GM06990 (cell line): ENCODE results near the gene RHCE.
"Not testable (repeated sequence)": the region's sequence is repeated elsewhere in the genome, so short reads cannot be mapped to it uniquely, and the experiment has no call there.

Experiments
- DNase-seq: peaks from one replicate; pipeline ENCODE4 v3.0.0-alpha.2; 2011; ENCODE audit not compliant: insufficient read length; ENCODE audit errors: extremely low read depth
- H3K27me3 ChIP-seq: replicated peaks from 2 replicates; pipeline ENCODE4 v1.6.0; 2011; ENCODE audit warnings: low read length; ENCODE audit not compliant: control insufficient read depth, insufficient read depth
- H3K36me3 ChIP-seq: 2 replicates; pipeline ENCODE4 v1.5.1; 2011; ENCODE audit warnings: low read length; ENCODE audit not compliant: control insufficient read depth, insufficient read depth
- H3K4me3 ChIP-seq: replicated peaks from 2 replicates; pipeline ENCODE4 v1.5.1; 2011; ENCODE audit warnings: low read depth, mild to moderate bottlenecking, control low read depth, low read length
- TF ChIP-seq, protein P1 (sequence below): IDR thresholded peaks from 2 replicates; pipeline ENCODE4 v1.5.1; 2011; ENCODE audit warnings: low read length, control low read depth, mild to moderate bottlenecking, inconsistent platforms; ENCODE audit not compliant: insufficient read depth, poor library complexity, severe bottlenecking

Gene RHCE

DNA sequence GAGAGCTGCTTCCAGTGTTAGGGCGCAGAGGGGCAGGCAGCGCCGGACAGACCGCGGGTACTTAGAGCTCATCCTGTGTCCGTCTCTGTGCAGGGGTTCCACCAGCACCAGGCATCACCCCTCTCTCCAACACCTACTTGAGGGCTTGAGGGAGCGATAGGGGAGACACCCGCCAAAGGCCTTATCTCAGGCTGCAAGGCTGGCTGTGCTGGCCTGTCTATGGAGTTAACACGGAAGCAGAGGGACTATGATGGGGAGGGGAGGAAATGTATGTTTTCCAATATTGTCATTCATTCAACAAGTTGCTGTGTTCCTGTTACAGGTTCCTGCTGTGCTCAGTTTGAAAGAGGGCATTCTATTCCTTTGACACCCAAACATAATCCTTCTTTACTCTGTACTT is at the start of gene RHCE:
Gene RHCE, minus strand, starts transcription at position 111 of the 400 bp plus-strand sequence. Its CDS starts 39 bp downstream, at position 72.
- H3K4me3 ChIP-seq, H3K27me3 ChIP-seq, H3K36me3 ChIP-seq, DNase-seq: not testable (repeated sequence)

DNA sequence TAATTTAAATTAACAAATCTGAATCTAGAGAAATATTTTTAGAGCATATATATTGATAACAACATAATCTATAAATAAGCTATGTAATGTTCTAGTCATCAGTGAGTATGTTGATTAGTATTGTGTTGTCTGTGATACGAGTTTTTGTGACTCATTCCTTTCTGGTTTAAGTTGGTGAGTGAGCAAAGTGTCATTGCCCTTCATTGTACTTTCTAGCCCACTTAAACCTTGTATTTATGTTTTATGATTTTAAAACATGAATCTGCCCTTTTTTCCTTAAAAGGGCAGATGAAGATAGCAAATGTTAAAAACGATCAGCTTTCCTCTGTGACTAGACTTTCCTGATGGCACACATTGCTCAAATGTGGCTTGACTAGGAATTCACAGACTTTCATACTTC is 48.6 kb upstream of the RHCE start:
- Histone ChIP-seq H3K36me3 (no peaks in the 10 kb centered on the region), H3K27me3 (no peaks in the 10 kb centered on the region), H3K4me3 (no peak overlapping the region)
- no peak for DNase-seq
- TF ChIP-seq, protein P1, sequence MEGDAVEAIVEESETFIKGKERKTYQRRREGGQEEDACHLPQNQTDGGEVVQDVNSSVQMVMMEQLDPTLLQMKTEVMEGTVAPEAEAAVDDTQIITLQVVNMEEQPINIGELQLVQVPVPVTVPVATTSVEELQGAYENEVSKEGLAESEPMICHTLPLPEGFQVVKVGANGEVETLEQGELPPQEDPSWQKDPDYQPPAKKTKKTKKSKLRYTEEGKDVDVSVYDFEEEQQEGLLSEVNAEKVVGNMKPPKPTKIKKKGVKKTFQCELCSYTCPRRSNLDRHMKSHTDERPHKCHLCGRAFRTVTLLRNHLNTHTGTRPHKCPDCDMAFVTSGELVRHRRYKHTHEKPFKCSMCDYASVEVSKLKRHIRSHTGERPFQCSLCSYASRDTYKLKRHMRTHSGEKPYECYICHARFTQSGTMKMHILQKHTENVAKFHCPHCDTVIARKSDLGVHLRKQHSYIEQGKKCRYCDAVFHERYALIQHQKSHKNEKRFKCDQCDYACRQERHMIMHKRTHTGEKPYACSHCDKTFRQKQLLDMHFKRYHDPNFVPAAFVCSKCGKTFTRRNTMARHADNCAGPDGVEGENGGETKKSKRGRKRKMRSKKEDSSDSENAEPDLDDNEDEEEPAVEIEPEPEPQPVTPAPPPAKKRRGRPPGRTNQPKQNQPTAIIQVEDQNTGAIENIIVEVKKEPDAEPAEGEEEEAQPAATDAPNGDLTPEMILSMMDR: no peak

DNA sequence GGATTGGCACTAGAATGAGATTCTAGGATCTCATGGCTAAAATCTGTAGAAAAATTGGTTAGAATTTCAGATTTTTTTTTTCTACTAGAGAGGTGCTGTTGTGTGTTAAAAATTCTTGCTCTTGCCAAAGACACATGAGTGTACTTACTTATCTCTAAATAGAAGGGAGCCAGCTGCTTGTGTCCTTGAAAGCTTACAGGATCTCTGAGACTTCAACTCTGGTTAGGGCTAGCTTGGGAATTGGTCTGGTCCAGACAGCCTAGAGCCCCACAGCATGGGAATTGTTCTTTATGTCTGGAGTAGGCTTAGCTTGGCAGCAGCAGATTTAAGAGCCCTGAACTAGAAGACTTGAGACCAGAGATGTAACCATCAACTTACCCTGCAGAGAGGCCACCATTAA is 47.4 kb upstream of the RHCE start:
- DNase-seq: no peak

DNA sequence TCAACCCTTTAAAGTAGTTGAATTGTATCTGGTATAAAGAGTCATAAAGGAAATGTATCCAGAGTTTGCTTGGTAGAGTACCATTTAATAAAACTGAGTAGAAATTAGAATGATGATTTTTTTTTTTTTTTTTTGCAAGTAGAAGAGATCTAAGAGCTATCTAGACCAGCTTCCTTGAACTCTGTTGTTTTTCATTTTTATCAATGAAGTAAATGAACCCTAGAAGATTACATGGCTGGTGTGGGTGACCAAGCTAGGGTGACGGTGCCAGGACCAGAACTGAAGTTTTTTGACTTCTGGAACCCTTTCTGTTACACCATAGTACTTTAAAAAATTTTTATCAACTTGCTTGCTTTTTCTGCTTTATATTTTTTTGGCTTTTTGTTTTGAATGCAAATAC is 47.0 kb upstream of the RHCE start:
- Histone ChIP-seq H3K4me3 (no peak overlapping the region), H3K36me3 (no peaks in the 10 kb centered on the region), H3K27me3 (no peaks in the 10 kb centered on the region)
- DNase-seq: no peak
- TF ChIP-seq, protein P1: no peak

More for the DNA sequence above, 47.4 kb upstream of the RHCE start:
- no peak overlapping the region for H3K4me3 ChIP-seq
- no peaks in the 10 kb centered on the region for H3K27me3 ChIP-seq
- TF ChIP-seq, protein P1: no peak
- H3K36me3 ChIP-seq: no peaks in the 10 kb centered on the region

DNA sequence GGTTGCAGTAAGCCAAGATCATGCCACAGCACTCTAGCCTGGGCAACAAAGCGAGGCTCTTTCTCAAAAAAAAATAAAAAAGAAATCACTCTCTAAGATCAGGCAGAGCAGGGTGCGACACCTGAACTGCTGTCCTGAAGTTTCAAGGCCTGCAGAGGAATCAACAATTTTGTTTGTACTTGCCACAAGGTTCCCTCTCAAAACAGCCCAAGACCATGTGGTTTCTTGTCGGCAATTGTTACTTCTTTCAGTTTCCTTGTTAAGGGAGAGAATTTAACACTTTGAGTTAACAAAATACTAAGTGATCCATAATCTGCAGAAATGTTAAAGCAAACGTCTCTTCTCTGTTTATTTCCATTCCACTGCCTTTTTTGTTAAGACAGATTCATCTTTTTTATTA is 46.6 kb upstream of the RHCE start:
- no peak overlapping the region for H3K4me3 ChIP-seq
- no peak for DNase-seq
- no peaks in the 10 kb centered on the region for H3K27me3 ChIP-seq
- TF ChIP-seq, protein P1: no peak
- H3K36me3 ChIP-seq: no peaks in the 10 kb centered on the region; the same call in 1 of the 2 replicates

DNA sequence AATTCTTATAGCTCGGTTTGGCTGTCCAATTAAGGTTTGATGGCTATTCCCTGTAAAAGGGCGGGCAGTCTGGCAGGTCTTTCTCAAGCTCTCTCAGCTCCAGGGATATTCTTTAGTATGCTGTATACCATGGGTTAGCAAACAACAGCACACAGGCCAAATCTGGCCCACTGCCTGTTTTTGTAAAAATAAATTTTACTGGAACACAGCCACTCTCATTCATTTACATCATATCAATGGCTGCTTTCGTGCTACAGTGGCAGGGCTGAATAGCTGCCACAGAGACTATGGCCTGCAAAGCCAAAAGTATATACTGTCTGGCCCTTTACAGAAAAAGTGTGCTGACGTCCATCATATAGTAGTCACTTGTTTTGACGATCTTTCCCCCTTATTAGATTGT is 42.1 kb upstream of the RHCE start:
- H3K4me3 ChIP-seq: no peak overlapping the region

More for the DNA sequence above, 42.1 kb upstream of the RHCE start:
- no peak for DNase-seq
- Histone ChIP-seq H3K36me3 (peaks cover 5% of the 10 kb centered on the region), H3K27me3 (no peaks in the 10 kb centered on the region)
- TF ChIP-seq, protein P1: no peak
